Neural progenitor cell (in vitro differentiated cells): ENCODE results near the gene VPS33B.

Experiments
- EZH2 ChIP-seq: fragments of 200-600 bp; sonication (generic); IDR thresholded peaks from 2 replicates; pipeline ENCODE4 v1.6.1; 2017; ENCODE audit warnings: antibody characterized with exemption, mild to moderate bottlenecking, moderate library complexity
- TF ChIP-seq, protein P1 (sequence below): fragments of 200-600 bp; sonication (generic); IDR thresholded peaks from 2 replicates; pipeline ENCODE4 v1.5.1; 2017; ENCODE audit warnings: antibody characterized with exemption, mild to moderate bottlenecking

DNA sequence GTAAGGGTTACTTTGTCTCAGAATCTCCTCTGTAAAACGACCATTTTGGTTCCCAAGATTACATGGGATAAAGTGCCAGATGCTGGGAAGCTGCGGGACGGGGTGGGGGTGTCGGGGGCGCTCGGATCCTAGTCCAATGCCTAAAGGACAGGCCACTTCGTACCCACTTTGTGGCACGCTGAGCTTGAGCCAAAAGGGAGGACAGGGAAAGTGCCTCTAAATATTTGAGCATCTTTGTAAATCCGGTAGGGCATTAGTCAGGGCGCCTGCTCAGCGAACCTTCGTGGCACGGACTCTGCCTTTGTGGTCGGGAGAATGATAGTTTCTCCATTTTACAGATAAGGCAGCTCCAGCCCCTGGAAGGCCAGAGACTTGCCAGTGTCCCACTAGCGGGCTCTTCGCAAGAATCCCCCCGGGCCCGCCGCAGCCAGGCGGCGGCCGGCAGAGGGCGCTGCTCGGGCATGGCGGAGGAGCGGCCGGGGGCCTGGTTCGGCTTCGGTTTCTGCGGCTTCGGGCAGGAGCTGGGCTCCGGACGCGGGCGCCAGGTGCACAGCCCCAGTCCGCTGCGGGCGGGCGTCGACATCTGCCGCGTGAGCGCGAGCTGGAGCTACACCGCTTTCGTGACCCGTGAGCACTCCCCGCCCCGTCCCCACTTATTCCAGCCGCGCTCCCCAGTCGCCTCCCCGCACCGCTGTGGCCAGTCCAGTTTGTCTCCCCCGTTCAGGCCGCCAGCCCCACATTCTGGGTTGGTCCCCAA is 65.9 kb downstream of the VPS33B start:
- TF ChIP-seq, protein P1, sequence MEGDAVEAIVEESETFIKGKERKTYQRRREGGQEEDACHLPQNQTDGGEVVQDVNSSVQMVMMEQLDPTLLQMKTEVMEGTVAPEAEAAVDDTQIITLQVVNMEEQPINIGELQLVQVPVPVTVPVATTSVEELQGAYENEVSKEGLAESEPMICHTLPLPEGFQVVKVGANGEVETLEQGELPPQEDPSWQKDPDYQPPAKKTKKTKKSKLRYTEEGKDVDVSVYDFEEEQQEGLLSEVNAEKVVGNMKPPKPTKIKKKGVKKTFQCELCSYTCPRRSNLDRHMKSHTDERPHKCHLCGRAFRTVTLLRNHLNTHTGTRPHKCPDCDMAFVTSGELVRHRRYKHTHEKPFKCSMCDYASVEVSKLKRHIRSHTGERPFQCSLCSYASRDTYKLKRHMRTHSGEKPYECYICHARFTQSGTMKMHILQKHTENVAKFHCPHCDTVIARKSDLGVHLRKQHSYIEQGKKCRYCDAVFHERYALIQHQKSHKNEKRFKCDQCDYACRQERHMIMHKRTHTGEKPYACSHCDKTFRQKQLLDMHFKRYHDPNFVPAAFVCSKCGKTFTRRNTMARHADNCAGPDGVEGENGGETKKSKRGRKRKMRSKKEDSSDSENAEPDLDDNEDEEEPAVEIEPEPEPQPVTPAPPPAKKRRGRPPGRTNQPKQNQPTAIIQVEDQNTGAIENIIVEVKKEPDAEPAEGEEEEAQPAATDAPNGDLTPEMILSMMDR, result peak; percentile 95
- peak; percentile 36 for TF ChIP-seq EZH2
